Dendritic cell treated with granulocyte-macrophage colony-stimulating factor and Interleukin-4, amounts not matched to agents 40 ng/mL and 50 ng/mL, for 4 days (primary cell): ENCODE measurements around the gene HACE1.

Source experiments
- H3K27ac Mint-ChIP-seq: one replicate; pipeline ENCODE4 v1.8.0; 2022; ENCODE audit warnings: mild to moderate bottlenecking, mixed read lengths
- H3K27me3 Mint-ChIP-seq: one replicate; pipeline ENCODE4 v1.8.0; 2022; ENCODE audit warnings: mild to moderate bottlenecking, mixed read lengths
- H3K36me3 Mint-ChIP-seq: one replicate; pipeline ENCODE4 v1.8.0; 2022; ENCODE audit warnings: low read depth, mixed read lengths
- H3K4me1 Mint-ChIP-seq: one replicate; pipeline ENCODE4 v1.8.0; 2022; ENCODE audit warnings: low read depth, mixed read lengths
- H3K4me3 Mint-ChIP-seq: one replicate; pipeline ENCODE4 v1.8.0; 2022; ENCODE audit warnings: mild to moderate bottlenecking, moderate library complexity, mixed read lengths
- H3K9me3 Mint-ChIP-seq: one replicate; pipeline ENCODE4 v1.8.0; 2022; ENCODE audit warnings: mixed read lengths
- intact Hi-C: fragments of 100-400 bp; cut with micrococcal nuclease; formaldehyde crosslinking; loops from one replicate; pipeline ENCODE4 v1.15.0; 2022

HACE1 gene

DNA sequence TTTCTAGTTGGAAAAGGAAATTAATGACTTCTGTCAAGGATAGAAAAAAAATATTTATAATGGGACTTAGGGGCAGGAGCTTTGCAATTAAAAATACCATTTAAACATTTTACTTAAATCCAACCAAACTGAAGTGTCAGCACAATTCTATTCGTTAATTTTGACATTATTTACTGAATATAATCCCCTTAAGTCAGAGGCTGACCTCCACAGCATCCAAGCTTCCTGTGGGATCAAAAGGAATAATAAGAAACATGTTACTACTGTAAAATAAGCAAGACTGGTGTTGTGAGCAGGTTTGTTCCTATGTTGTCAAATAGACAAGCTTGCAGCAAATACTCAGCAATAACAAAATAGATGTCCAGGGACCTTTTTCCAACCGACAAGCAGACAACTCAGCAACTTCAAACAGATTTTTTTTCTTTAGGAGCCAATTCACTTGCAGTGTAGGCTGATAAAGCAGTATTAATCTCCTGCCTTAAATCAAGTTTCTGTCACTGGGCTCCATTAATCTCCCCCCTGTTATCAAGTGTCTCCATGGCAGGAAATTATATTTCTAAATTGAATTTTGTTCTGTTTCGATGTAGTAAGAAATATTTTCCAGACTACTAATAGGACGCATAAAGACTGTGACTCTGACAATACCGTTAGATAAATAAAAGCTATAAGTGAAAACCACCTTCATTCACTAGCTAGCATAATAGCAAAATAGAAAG lies 157.4 kb downstream of the HACE1 start:
- Mint-ChIP-seq H3K27ac (no peak overlapping the region), H3K27me3 (no peaks in the 10 kb centered on the region), H3K9me3 (no peaks in the 10 kb centered on the region), H3K36me3 (no peaks in the 10 kb centered on the region), H3K4me1 (peaks cover 19% of the 10 kb centered on the region), H3K4me3 (no peak overlapping the region)
- intact Hi-C loops = no loop called here

DNA sequence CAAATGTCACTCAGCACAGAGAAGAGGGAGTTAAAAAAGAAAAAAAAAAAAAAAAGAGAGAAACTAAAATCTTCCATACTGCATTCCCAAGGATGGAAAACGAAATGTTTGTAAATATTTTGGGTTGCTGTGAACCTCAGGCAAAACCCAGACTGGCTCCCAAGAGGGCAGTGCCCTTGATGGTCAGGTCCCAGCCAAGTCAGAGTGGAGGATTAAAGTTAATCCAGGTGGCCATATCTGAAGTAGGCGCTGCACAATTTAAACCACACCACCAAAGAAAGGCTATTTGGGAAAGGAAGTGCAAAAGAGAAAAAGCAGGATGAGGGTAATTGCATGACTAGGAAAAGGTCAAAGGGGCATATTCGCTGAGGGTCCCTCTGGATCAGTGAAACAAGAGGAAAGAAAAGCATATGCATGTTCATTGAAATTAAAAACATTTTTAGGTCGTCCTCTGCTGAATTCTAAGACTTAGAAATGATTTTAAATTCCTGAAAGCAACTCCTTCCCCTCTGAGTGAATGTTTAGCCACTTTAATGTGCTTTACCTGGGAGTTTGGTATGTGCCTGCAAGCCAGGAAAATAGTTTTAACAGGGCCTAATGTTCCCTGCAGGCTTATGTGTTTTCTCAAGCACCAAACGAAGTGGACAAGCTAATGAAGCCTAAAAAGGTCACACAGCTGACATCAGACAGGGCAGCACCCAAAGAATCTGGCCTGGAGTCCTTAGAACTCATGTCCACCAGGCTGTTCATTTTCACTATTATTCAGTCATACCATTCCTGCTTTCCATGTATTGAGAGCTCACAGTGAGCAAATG lies 159.1 kb downstream of the HACE1 start:
- peaks cover 10% of the 10 kb centered on the region for H3K4me1 Mint-ChIP-seq
- H3K4me3 Mint-ChIP-seq = no peak overlapping the region
- no peak overlapping the region for H3K27ac Mint-ChIP-seq
- no peaks in the 10 kb centered on the region for H3K27me3 Mint-ChIP-seq
- intact Hi-C loops = no loop called here
- no peaks in the 10 kb centered on the region for H3K36me3 Mint-ChIP-seq
- H3K9me3 Mint-ChIP-seq = no peaks in the 10 kb centered on the region

DNA sequence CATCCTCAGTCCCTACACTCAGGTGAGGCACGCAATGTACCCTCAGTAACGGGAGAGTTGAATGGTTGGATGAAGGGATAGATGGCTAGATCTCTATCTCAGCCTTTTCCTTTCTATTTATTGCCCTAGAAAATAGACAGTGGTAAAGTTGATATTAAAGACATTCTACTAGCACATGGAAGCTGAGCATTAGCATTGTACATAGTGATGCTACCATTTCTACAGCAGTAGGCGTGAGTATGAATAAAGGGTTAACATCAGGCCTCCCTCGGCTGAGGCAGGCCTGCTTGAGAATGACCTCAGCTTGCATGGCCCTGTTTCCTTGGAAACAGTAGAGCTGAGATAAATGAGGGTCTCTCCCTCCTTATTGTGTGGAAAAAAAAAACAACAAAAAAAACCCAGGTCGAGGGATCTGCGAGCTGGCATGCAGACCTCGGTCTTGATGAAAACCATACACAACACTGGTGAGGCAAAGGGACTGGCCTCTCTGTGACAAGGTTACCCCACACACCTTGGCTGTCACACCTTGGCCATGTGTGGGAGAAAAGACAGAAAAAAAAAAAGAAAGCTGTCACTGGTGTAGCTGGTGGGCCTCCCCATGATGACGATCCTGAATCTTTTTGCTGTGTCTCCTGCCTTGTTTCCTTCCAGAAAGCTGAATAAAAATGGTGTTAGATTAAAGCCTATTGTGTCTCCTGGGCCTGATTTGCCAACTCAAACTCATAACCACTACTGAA lies 160.0 kb downstream of the HACE1 start:
- intact Hi-C loops = no loop called here
- H3K27ac Mint-ChIP-seq = no peak overlapping the region
- no peaks in the 10 kb centered on the region for H3K36me3 Mint-ChIP-seq
- no peak overlapping the region for H3K4me3 Mint-ChIP-seq
- H3K4me1 Mint-ChIP-seq = peaks cover 2% of the 10 kb centered on the region
- no peaks in the 10 kb centered on the region for H3K9me3 Mint-ChIP-seq
- H3K27me3 Mint-ChIP-seq = no peaks in the 10 kb centered on the region

DNA sequence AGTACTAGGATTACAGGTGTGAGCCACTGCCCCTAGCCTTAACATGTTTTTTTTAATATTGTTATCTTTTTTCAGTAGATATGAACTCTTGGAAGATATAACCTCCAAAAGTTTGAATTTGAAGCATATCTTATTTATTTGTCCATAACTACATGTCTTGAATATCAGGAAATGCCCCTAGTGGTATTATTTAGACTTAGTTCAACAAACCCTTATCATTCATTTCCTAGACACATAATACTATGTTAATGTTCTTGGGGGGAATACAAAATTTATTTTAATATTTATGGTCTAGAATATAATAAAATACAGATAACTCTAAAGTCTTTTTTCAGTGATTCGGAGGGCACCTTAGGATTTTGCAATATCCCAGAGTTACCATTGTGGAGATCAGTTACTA lies 160.7 kb downstream of the HACE1 start:
- Mint-ChIP-seq H3K4me3 (no peak overlapping the region), H3K27ac (no peak overlapping the region), H3K9me3 (no peaks in the 10 kb centered on the region), H3K27me3 (no peaks in the 10 kb centered on the region), H3K4me1 (no peaks in the 10 kb centered on the region), H3K36me3 (no peaks in the 10 kb centered on the region)
- intact Hi-C loops = no loop called here

DNA sequence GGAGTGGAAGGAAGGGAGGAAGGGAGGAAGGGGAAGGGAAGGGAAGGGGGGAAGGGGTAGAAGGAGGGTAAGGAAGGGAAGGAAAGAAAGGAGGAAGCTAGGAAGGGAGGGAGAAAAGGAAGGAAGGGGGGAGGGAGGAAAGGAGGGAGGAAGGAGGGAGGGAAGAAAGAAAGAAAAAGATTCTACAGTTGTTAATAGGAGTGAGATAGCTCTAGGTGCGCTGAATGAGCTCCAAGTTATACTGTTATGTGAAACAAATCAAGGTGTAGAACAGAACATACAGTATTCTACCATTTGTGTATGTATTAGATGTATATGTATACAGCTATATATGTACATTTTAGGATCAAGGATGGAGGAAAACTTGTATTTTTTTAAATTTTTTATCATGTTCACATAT lies 167.7 kb downstream of the HACE1 start:
- H3K9me3 Mint-ChIP-seq = no peaks in the 10 kb centered on the region
- no peak overlapping the region for H3K27ac Mint-ChIP-seq
- H3K4me3 Mint-ChIP-seq = no peak overlapping the region
- H3K27me3 Mint-ChIP-seq = no peaks in the 10 kb centered on the region
- peaks cover 5% of the 10 kb centered on the region for H3K4me1 Mint-ChIP-seq
- intact Hi-C loops = no loop called here
- H3K36me3 Mint-ChIP-seq = no peaks in the 10 kb centered on the region

DNA sequence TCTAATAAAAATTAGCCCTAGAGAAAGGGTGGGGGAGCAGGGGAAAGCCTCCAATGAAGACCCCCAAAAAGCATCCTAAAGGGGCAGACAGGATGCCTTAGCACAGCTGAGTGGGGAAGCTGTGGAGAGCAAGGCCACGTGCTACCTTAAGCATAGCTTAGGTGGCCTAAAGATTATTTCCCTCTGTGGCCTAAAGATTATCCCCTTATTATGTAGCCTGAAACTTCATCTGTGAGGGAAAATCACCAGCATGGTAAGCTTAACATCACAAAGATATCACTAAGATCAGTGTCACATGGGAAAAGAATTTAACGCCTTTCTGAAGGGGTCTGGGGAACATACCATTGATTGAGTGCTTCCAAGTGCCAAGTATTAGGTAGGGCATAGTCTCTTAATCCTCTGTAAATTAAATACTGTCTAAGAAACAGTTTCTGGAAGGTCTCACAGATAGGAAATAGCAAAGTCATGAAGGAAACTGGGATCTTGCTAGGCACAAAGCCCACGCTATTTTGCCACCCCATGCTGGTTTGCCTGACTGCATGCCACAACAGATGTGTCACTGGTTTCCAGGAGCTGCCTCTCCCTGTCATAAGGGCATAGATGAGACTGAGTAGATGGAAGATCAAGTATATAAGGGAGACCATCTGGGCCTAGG lies 170.0 kb downstream of the HACE1 start:
- Mint-ChIP-seq H3K27ac (no peak overlapping the region), H3K4me3 (no peak overlapping the region), H3K4me1 (peaks cover 5% of the 10 kb centered on the region), H3K36me3 (no peaks in the 10 kb centered on the region), H3K9me3 (no peaks in the 10 kb centered on the region), H3K27me3 (no peaks in the 10 kb centered on the region)
- intact Hi-C loops = no loop called here

DNA sequence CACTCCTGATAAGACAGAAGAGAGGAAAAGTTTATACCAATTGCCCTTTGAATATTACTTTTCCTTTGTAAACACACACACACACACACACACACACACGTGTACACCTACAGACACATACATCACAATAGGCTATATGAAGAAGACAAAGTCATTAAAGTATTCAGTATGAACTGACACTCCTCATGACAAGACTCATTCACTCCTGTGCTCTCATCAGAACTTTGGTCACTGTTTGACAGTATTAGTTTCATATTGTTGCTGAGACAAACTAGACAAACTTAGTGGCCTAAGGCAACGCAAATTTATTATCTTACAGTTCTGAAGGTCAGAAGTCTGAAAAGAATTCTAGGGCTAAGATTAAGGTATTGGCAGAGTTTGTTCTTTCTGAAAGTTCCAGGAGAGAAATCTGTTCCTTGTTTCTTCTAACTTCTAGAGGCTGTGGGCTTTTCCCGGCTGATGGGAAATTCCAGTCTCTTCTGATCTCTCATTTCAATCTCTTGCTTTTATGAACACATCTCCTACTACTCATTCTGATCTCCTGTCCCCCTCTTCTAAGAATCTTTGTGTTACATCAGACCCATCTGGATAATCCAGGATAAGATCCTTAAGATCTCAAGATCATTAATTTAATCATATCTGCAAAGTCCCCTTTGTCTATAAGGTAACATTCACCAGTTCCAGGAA lies 171.3 kb downstream of the HACE1 start:
- intact Hi-C loops = no loop called here
- no peak overlapping the region for H3K27ac Mint-ChIP-seq
- H3K9me3 Mint-ChIP-seq = no peaks in the 10 kb centered on the region
- H3K36me3 Mint-ChIP-seq = no peaks in the 10 kb centered on the region
- H3K27me3 Mint-ChIP-seq = no peaks in the 10 kb centered on the region
- H3K4me1 Mint-ChIP-seq = peaks cover 5% of the 10 kb centered on the region
- H3K4me3 Mint-ChIP-seq = no peak overlapping the region

DNA sequence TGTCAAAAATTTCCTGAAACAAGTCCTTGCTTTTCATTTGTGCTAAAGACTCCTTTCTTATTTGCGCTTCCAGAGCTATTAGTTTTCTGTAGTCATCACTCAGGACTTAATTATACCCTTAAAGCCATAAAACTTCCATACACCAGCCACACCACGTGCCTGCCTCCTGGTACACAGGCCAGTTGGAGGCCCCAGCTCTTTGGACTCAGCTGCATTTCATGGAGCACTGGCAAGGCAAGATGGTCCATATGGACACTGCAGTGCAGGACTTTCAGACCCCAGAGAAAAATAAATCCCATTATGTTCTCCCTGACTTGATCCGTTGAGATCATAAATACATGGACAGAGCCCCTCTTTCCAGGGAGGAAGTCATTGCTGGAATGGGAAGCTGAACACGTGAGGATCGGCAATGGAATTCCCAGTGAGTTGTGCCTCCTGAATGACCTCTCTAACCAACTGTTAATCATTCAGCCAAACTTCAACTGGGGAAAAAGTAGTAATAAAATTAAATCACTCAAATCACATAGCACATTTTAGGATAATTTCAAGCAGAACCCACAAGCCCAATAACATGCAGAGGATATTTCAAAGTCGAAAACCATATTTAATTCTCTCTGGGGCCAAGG lies 173.1 kb downstream of the HACE1 start:
- intact Hi-C loops = no loop called here
- Mint-ChIP-seq H3K27ac (no peak overlapping the region), H3K9me3 (no peaks in the 10 kb centered on the region), H3K36me3 (no peaks in the 10 kb centered on the region), H3K27me3 (no peaks in the 10 kb centered on the region), H3K4me3 (no peak overlapping the region), H3K4me1 (peaks cover 2% of the 10 kb centered on the region)

DNA sequence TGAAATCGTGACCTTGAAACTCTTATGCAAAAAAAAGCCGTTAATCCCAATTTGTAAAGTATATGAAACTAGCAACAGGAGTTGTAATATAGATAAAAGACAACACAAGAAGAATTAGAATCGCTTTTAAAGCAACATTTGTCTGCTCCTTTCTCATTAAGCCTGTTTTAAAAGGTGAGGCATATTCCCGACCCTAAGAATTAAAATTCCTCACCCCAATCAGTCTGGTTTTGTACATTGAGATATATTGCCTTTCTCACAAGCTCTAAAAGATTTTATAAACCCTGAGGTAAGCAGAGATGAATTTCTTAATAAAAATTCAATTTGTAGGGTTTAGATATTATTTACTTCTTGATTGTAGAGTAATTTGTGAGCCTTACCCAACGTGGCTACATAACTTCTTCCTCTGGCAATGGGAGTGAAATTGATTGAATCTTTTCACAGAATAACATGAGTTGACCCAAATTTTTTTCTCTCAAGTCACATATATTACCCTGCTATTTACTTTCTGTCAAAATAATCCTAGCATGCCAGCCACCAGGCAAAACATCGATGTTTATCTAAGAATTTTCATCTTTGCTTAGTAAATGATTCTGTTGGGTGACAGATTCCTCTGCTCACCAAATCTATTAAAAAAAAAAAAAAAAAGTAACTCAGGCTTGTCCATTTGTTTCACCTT lies 173.7 kb downstream of the HACE1 start:
- intact Hi-C loops = no loop called here
- H3K36me3 Mint-ChIP-seq = no peaks in the 10 kb centered on the region

DNA sequence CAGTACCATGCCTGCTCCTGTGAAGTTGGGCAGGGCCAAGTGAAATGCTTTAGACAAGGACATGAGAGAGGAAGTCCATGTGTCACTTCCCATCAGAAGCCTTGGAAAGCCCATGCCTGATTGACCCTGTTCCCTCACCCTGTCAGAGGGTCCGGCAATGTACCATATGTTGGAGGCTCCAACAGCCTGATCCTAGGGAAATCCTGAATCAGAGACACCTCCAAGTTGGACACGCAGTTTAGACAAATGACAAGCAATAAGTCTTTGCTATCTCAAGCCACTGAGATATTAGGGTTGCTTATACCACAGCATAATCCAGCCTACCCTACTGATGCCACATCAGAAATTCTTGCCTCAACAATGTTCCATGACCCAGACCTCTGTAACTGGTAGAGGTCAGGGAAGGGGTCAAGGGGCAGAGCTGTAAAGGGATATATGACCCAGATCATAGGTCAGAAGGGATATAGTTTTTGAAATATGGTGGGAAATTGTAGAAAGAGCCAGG lies 174.8 kb downstream of the HACE1 start:
- Mint-ChIP-seq H3K4me3 (no peak overlapping the region), H3K9me3 (no peaks in the 10 kb centered on the region), H3K27me3 (no peaks in the 10 kb centered on the region), H3K36me3 (no peaks in the 10 kb centered on the region), H3K4me1 (no peaks in the 10 kb centered on the region), H3K27ac (no peak overlapping the region)
- intact Hi-C loops = no loop called here

More for the DNA sequence above, 173.7 kb downstream of the HACE1 start:
- H3K4me1 Mint-ChIP-seq = no peaks in the 10 kb centered on the region
- no peaks in the 10 kb centered on the region for H3K27me3 Mint-ChIP-seq
- H3K27ac Mint-ChIP-seq = no peak overlapping the region
- no peaks in the 10 kb centered on the region for H3K9me3 Mint-ChIP-seq
- no peak overlapping the region for H3K4me3 Mint-ChIP-seq

DNA sequence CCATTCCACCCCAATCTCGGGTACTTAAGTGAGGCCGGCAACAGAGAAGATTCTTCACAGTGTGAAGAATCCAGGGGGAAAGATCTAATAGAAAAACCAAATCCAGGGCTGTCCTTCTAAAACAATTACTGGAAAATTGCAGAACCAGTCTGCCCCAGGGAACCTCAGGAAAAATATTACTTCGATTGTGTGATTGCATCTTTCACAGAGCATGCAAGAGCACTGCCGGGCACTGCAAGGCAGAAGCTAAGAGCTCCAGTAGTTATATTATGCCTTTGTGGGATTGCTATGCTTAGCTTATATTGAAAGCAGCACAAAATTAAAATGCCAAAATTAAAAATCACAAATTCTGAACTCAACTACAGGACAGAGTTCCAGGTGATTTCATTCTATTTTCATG lies 175.9 kb downstream of the HACE1 start:
- Mint-ChIP-seq H3K27ac (no peak overlapping the region), H3K27me3 (no peaks in the 10 kb centered on the region), H3K4me3 (no peak overlapping the region), H3K36me3 (no peaks in the 10 kb centered on the region), H3K9me3 (no peaks in the 10 kb centered on the region), H3K4me1 (no peaks in the 10 kb centered on the region)
- intact Hi-C loops = loop anchor here (1.0 kb wide), 1 partner anchor 87 kb away; no protein-coding TSS in a partner anchor

DNA sequence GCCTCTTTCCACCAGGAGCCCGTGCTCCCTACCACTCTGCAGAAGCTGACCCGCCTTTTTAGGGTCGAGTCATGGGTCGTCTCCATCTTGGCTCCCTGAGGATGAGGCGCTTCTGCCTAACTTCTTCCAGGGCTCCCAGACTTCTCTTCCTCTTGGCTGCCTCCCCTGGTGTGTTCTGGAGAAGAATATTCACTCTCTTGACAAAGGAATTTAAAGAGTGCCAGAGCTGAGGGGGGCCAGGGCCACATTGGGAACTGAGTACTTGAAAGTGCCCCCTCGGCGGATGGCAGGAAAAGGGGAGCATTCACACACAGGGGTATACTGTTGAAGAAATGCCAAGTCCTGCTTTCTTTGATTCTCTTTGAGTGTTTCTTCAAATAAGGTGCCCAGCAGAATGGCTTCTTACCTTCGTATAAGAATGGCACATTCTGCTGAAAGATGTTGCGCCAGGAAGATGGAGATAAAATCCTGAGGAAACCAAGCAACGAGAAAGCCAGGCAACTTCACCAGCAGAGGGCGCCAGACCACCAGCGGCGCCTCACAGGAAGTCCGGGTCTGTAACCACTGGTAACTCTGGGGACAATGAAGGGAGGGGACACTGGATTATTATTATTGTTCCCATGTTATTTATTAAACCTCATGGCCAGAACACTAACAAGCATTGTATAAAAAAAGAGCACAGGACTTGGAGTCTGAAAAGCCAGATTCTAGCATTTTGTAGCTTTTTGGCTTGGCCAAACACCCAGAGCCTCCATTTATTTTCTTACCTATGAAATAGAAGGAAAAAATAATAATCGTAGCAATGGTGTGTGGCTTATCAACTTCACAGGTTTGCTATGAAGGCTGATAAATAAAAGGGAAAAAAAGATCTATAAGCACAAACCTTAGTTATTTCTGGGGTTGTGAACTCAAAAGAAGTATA lies 176.7 kb downstream of the HACE1 start:
- intact Hi-C loops = loop anchor here (1.0 kb wide), 1 partner anchor 88 kb away; no protein-coding TSS in a partner anchor
- Mint-ChIP-seq H3K27ac (no peak overlapping the region), H3K4me3 (no peak overlapping the region)

More for the DNA sequence above, 176.7 kb downstream of the HACE1 start:
- Mint-ChIP-seq H3K4me1 (no peaks in the 10 kb centered on the region), H3K27me3 (no peaks in the 10 kb centered on the region), H3K36me3 (no peaks in the 10 kb centered on the region), H3K9me3 (no peaks in the 10 kb centered on the region)
